A549 (cell line): ENCODE results near the gene KCNQ1. TPM values are rescaled to one million over a fixed set of nuclear protein-coding genes. Genes with fewer than 3 reads are reported as not detected.

ENCODE experiments used
- ATAC-seq, 2 experiments: fragments of 200-7000 bp in 1 of 2; fragments of >200 bp in 1 of 2; cut with Nextera tagmentation in 1 of 2; cut with Tn5 transposase in 1 of 2; 3 replicates each; pipeline versions ENCODE4 v1.8.0 to v1.9.1; 2018 to 2020; ENCODE audit warnings: mild to moderate bottlenecking in 1 of 2, moderate library complexity in 1 of 2
- CTCF ChIA-PET: fragments of 300-600 bp; sonication (Branson Sonifier 250); formaldehyde crosslinking; extraction: SDS; loops from one replicate; lab custom pipeline; 2021; ENCODE audit warnings: antibody characterized with exemption, inconsistent platforms; lab: Yijun Ruan, JAX
- POLR2A ChIA-PET: fragments of 350-600 bp; formaldehyde crosslinking; extraction: SDS; loops from one replicate; lab custom pipeline; 2021; ENCODE audit warnings: antibody characterized with exemption, inconsistent platforms; lab: Yijun Ruan, JAX
- DNase-seq, 2 experiments: peaks; one replicate each; pipeline versions ENCODE4 v3.0.0 to v3.0.0-alpha.2; 2011 to 2016; ENCODE audit warnings: low read depth in 1 of 2, low spot score in 1 of 2
- FAIRE-seq: peaks from 2 replicates; lab custom pipeline; 2011; peaks lifted over from hg19 to GRCh38; lab: Jason Lieb, UNC
- H3K27ac ChIP-seq, 2 experiments: fragments of >200 bp; sonication (Bioruptor Twin); formaldehyde crosslinking; 3 replicates each; pipeline ENCODE4 v1.5.1; 2016 to 2017
- H3K4me1 ChIP-seq: fragments of >200 bp; sonication (Bioruptor Twin); formaldehyde crosslinking; 3 replicates; pipeline ENCODE4 v1.6.1; 2016
- H3K4me2 ChIP-seq: fragments of >200 bp; sonication (Bioruptor Twin); formaldehyde crosslinking; 3 replicates; pipeline ENCODE4 v1.6.1; 2016
- H3K4me3 ChIP-seq: fragments of >200 bp; sonication (Bioruptor Twin); formaldehyde crosslinking; 3 replicates; pipeline ENCODE4 v1.5.1; 2016
- H3K9me3 ChIP-seq: fragments of >200 bp; sonication (Bioruptor Twin); formaldehyde crosslinking; 3 replicates; pipeline ENCODE4 v1.6.1; 2016
- BHLHE40 ChIP-seq: IDR thresholded peaks from 2 replicates; pipeline ENCODE4 v1.6.1; 2012; ENCODE audit warnings: low read depth, low read length, inconsistent platforms
- CBX2 ChIP-seq: fragments of 200-600 bp; sonication (generic); IDR thresholded peaks from 2 replicates; pipeline ENCODE4 v1.6.1; 2016; ENCODE audit warnings: low read depth, mild to moderate bottlenecking, borderline replicate concordance
- CBX8 ChIP-seq: fragments of 200-600 bp; sonication (generic); IDR thresholded peaks from 2 replicates; pipeline ENCODE4 v1.6.1; 2016
- CHD4 ChIP-seq: fragments of 200-600 bp; sonication (generic); IDR thresholded peaks from 2 replicates; pipeline ENCODE4 v1.6.1; 2016; ENCODE audit warnings: antibody characterized with exemption, mild to moderate bottlenecking, borderline replicate concordance
- E2F6 ChIP-seq: IDR thresholded peaks from 2 replicates; pipeline ENCODE4 v1.6.1; 2012; ENCODE audit warnings: low read depth, borderline replicate concordance
- FOSL2 ChIP-seq, 2 experiments: fragments of 450-650 bp in 1 of 2; fragments of >200 bp in 1 of 2; sonication (Bioruptor Twin) in 1 of 2; formaldehyde crosslinking; IDR thresholded peaks; 2 replicates each; pipeline versions ENCODE4 v1.5.0 to v1.6.1; 2016 to 2020; ENCODE audit warnings: mild to moderate bottlenecking in 1 of 2, moderate library complexity in 1 of 2
- FOXS1 ChIP-seq: fragments of 250-450 bp; sonication (Bioruptor Pico); IDR thresholded peaks from 2 replicates; pipeline ENCODE4 v1.5.0; 2020; ENCODE audit warnings: mild to moderate bottlenecking, moderate library complexity
- GATA3 ChIP-seq: IDR thresholded peaks from 2 replicates; pipeline ENCODE4 v1.6.1; 2012; ENCODE audit warnings: borderline replicate concordance
- HES2 ChIP-seq: fragments of >200 bp; sonication (Bioruptor Twin); formaldehyde crosslinking; IDR thresholded peaks from 2 replicates; pipeline ENCODE4 v1.6.1; 2016
- HEYL ChIP-seq: fragments of 250-450 bp; sonication (Bioruptor Pico); IDR thresholded peaks from 2 replicates; pipeline ENCODE4 v1.8.0; 2021; ENCODE audit warnings: mild to moderate bottlenecking, moderate library complexity
- HOXA7 ChIP-seq: fragments of 250-450 bp; sonication (Bioruptor Pico); IDR thresholded peaks from 2 replicates; pipeline ENCODE4 v1.5.0; 2020; ENCODE audit warnings: mild to moderate bottlenecking, moderate library complexity
- HOXB13 ChIP-seq: fragments of 250-450 bp; sonication (Bioruptor Pico); IDR thresholded peaks from 2 replicates; pipeline ENCODE4 v1.5.0; 2020; ENCODE audit warnings: low read depth, mild to moderate bottlenecking, moderate library complexity
- JUNB ChIP-seq: fragments of >200 bp; sonication (Bioruptor Twin); formaldehyde crosslinking; IDR thresholded peaks from 2 replicates; pipeline ENCODE4 v1.6.1; 2016
- KDM1A ChIP-seq: fragments of 200-600 bp; sonication (generic); IDR thresholded peaks from 2 replicates; pipeline ENCODE4 v1.6.1; 2016; ENCODE audit warnings: low read depth, mild to moderate bottlenecking
- KDM5A ChIP-seq: fragments of 200-600 bp; sonication (generic); IDR thresholded peaks from 2 replicates; pipeline ENCODE4 v1.6.1; 2016; ENCODE audit warnings: antibody characterized with exemption, mild to moderate bottlenecking
- MAFK ChIP-seq: fragments of 450-650 bp; IDR thresholded peaks from 2 replicates; pipeline ENCODE4 v1.6.1; 2014; ENCODE audit not compliant: partially characterized antibody
- MAX ChIP-seq: IDR thresholded peaks from 2 replicates; pipeline ENCODE4 v1.6.1; 2012
- MYC ChIP-seq: IDR thresholded peaks from 2 replicates; pipeline ENCODE4 v1.6.1; 2012; ENCODE audit warnings: mild to moderate bottlenecking, inconsistent platforms, low read length, improper control_type of control experiment, borderline replicate concordance
- NFE2L2 ChIP-seq: fragments of 150-350 bp; conservative IDR thresholded peaks from 2 replicates; pipeline ENCODE4 v1.6.1; 2014; ENCODE audit warnings: low read length
- NR3C1 ChIP-seq: fragments of >200 bp; sonication (Bioruptor Twin); formaldehyde crosslinking; IDR thresholded peaks from 3 replicates; pipeline ENCODE4 v1.6.1; 2017
- PBX3 ChIP-seq: IDR thresholded peaks from 2 replicates; pipeline ENCODE4 v1.6.1; 2012
- POLR2A ChIP-seq: IDR thresholded peaks from 2 replicates; pipeline ENCODE4 v1.6.1; 2012; ENCODE audit warnings: mild to moderate bottlenecking, low read length
- RAD21 ChIP-seq, 2 experiments: fragments of >200 bp in 1 of 2; sonication (Bioruptor Twin) in 1 of 2; formaldehyde crosslinking in 1 of 2; IDR thresholded peaks in 1 of 2; conservative IDR thresholded peaks in 1 of 2; 2 replicates in 1 of 2; 3 replicates in 1 of 2; pipeline ENCODE4 v1.6.1; 2012 to 2018; ENCODE audit warnings: inconsistent platforms in 1 of 2
- RFX5 ChIP-seq: fragments of 450-650 bp; IDR thresholded peaks from 2 replicates; pipeline ENCODE4 v1.7.1; 2014; ENCODE audit warnings: antibody characterized with exemption, mild to moderate bottlenecking, moderate library complexity
- SMC3 ChIP-seq: fragments of >200 bp; sonication (Bioruptor Twin); formaldehyde crosslinking; IDR thresholded peaks from 3 replicates; pipeline ENCODE4 v1.6.1; 2018; ENCODE audit warnings: inconsistent platforms
- TFCP2L1 ChIP-seq: fragments of 250-450 bp; sonication (Bioruptor Pico); IDR thresholded peaks from 2 replicates; pipeline ENCODE4 v1.5.0; 2021; ENCODE audit warnings: mild to moderate bottlenecking
- TP53 ChIP-seq: fragments of 250-450 bp; sonication (Bioruptor Pico); IDR thresholded peaks from 2 replicates; pipeline ENCODE4 v1.5.0; 2021; ENCODE audit warnings: mild to moderate bottlenecking, moderate library complexity
- USF2 ChIP-seq: fragments of 450-650 bp; IDR thresholded peaks from 2 replicates; pipeline ENCODE4 v1.6.1; 2014; ENCODE audit warnings: antibody characterized with exemption
- ZSCAN20 ChIP-seq: fragments of 250-450 bp; sonication (Bioruptor Pico); IDR thresholded peaks from 2 replicates; pipeline ENCODE4 v1.8.0; 2022; ENCODE audit warnings: mild to moderate bottlenecking, moderate library complexity
- WGBS: methylation state at CpG from one replicate; pipeline ENCODE4 v1.1.6; 2017; ENCODE audit errors: missing lambda C conversion rate; 5-methylcytosine and 5-hydroxymethylcytosine counted together
- polyA plus RNA-seq, 4 experiments: library from polyadenylated mRNA; depleted of rRNA in 3 of 4; stranded (reverse); fragments of >200 nt; fragmentation: RNase III in 1 of 4; extraction: RNeasy Plus Mini Kit Qiagen cat#74134 plus additional on column Dnase treatment in 1 of 4; gene quantifications; 2 replicates in 3 of 4; 3 replicates in 1 of 4; pipeline ENCODE4 v1.2.3, GENCODE V29; 2011 to 2017

KCNQ1 gene
- polyA plus RNA-seq, 2 of the 4 experiments (the other 2 are of a cell fraction): 0.14 to 0.17 TPM

GRCh38 chr11:2673250-2673610, 228.4 kb downstream of the KCNQ1 start:
- ATAC-seq: no peak
- Histone ChIP-seq H3K27ac (no peak overlapping the region), H3K9me3 (no peaks in the 10 kb centered on the region; the same call in 2 of the 3 replicates), H3K4me2 (no peak overlapping the region), H3K4me1 (no peaks in the 10 kb centered on the region), H3K4me3 (no peak overlapping the region)
- DNase-seq: no peak
- ChIA-PET POLR2A (no interaction called here), CTCF (interaction anchor here (1.4 to 2.0 kb wide), 3 partner anchors 140 to 219 kb away, joined by 5 to 6 read pairs (median 6); no protein-coding TSS in a partner anchor)
- no peak for TF ChIP-seq JUNB
- no peak for TF ChIP-seq CBX8
- TF ChIP-seq NR3C1: no peak
- no peak for TF ChIP-seq GATA3
- no peak for TF ChIP-seq TFCP2L1 (CRISPR knock-in tag)
- TF ChIP-seq RAD21 (conservative IDR thresholded peaks at IDR 0.05 in 1 of 2, IDR thresholded peaks at IDR 0.05 in 1 of 2): no peak
- no peak for TF ChIP-seq CHD4
- TF ChIP-seq TP53 (CRISPR knock-in tag): no peak
- TF ChIP-seq ZSCAN20: no peak
- TF ChIP-seq MYC: no peak
- TF ChIP-seq HES2: no peak
- no peak for TF ChIP-seq RFX5
- TF ChIP-seq FOSL2 (IDR thresholded peaks at IDR 0.05): no peak
- no peak for TF ChIP-seq FOSL2 (CRISPR knock-in tag; IDR thresholded peaks at IDR 0.05)
- TF ChIP-seq NFE2L2: no peak
- WGBS: 96% methylated on average over 2 of the region's 2 CpGs
- no peak for FAIRE-seq

- Histone ChIP-seq H3K4me3 (no peak overlapping the region), H3K27ac (no peak overlapping the region), H3K9me3 (no peaks in the 10 kb centered on the region; the same call in 2 of the 3 replicates), H3K4me1 (no peaks in the 10 kb centered on the region), H3K4me2 (no peak overlapping the region)
- POLR2A ChIA-PET: no interaction called here
- CTCF ChIA-PET: interaction anchor here (1.1 to 2.0 kb wide), 4 partner anchors 141 to 218 kb away, joined by 3 to 6 read pairs (median 6); no protein-coding TSS in a partner anchor
- TF ChIP-seq TFCP2L1 (CRISPR knock-in tag) (no peak), NR3C1 (no peak), PBX3 (no peak)
- 87% methylated on average over 15 of the region's 16 CpGs for WGBS
- DNase-seq (no peak), ATAC-seq (no peak), FAIRE-seq (no peak)
Observed at GRCh38 chr11:2673871-2674471, 229.2 kb downstream of the KCNQ1 start.

GRCh38 chr11:2674658-2675131, 229.9 kb downstream of the KCNQ1 start:
- TF ChIP-seq KDM5A (no peak), HOXA7 (no peak), PBX3 (no peak), KDM1A (no peak), HEYL (no peak), E2F6 (no peak), CBX2 (no peak), FOXS1 (CRISPR knock-in tag) (no peak), MAFK (no peak), HOXB13 (CRISPR knock-in tag) (no peak), MAX (no peak), NFE2L2 (no peak), CBX8 (no peak), POLR2A (no peak), SMC3 (no peak), RAD21 (conservative IDR thresholded peaks at IDR 0.05 in 1 of 2, IDR thresholded peaks at IDR 0.05 in 1 of 2) (no peak), USF2 (no peak), BHLHE40 (no peak)
- no peak for ATAC-seq
- POLR2A ChIA-PET: no interaction called here
- no peak for FAIRE-seq
- no peak overlapping the region for H3K4me2 ChIP-seq
- DNase-seq: no peak
- 95% methylated on average over 8 of the region's 8 CpGs for WGBS
- no peaks in the 10 kb centered on the region; the same call in 2 of the 3 replicates for H3K9me3 ChIP-seq
- H3K4me1 ChIP-seq: no peaks in the 10 kb centered on the region
- CTCF ChIA-PET: interaction anchor here (1.1 to 2.0 kb wide), 2 partner anchors 215 to 217 kb away, joined by 3 to 5 read pairs; no protein-coding TSS in a partner anchor
- H3K27ac ChIP-seq: no peak overlapping the region
- no peak overlapping the region for H3K4me3 ChIP-seq
